Cardiac muscle cell (in vitro differentiated cells and primary cell): Measurements from ENCODE around the gene EEPD1. TPM values are rescaled to one million over a fixed set of nuclear protein-coding genes. Genes with fewer than 3 reads are reported as not detected.

Experiments
- DNase-seq, 2 donors: peaks; one replicate each; pipeline versions ENCODE4 v3.0.0 to v3.0.0-alpha.2; 2010 to 2017; ENCODE audit warnings: low read depth in 1 of 2, low spot score in 1 of 2
- H3K27ac ChIP-seq: fragments of 200-600 bp; sonication (generic); 2 replicates; pipeline ENCODE4 v1.5.1; 2016
- H3K27me3 ChIP-seq: fragments of 200-600 bp; sonication (generic); 2 replicates; pipeline ENCODE4 v1.6.0; 2016; ENCODE audit warnings: control low read depth
- H3K36me3 ChIP-seq: fragments of 200-600 bp; sonication (generic); 2 replicates; pipeline ENCODE4 v1.5.1; 2016; ENCODE audit warnings: control low read depth
- H3K4me1 ChIP-seq: fragments of 200-600 bp; sonication (generic); 2 replicates; pipeline ENCODE4 v1.8.1; 2017; ENCODE audit warnings: low read depth, mild to moderate bottlenecking, mixed run types
- H3K4me3 ChIP-seq: fragments of 200-600 bp; sonication (generic); 2 replicates; pipeline ENCODE4 v1.5.1; 2016; ENCODE audit warnings: mild to moderate bottlenecking
- H3K9me3 ChIP-seq: fragments of 200-600 bp; sonication (generic); 2 replicates; pipeline ENCODE4 v1.5.1; 2017; ENCODE audit warnings: low read depth, mild to moderate bottlenecking, control low read depth
- CTCF ChIP-seq: IDR thresholded peaks from 2 replicates; pipeline ENCODE4 v1.5.1; 2012; ENCODE audit warnings: low read depth, mild to moderate bottlenecking, low read length
- polyA plus RNA-seq: library from polyadenylated mRNA; unstranded; fragments of >200 nt; fragmentation: Nextera tagmentation; extraction: Ambion mirVana; gene quantifications from 2 replicates; pipeline ENCODE4 v1.2.1, GENCODE V29; 2016
- total RNA-seq: library from RNA; depleted of rRNA; stranded (reverse); fragments of >200 nt; gene quantifications from 2 replicates; pipeline ENCODE4 v1.2.3, GENCODE V29; 2016

Gene EEPD1
- total and polyA plus RNA-seq, 2 experiments from 2014 or later = 4.8 to 11.9 TPM

GRCh38 chr7:36202398-36202797 lies 49.3 kb downstream of the EEPD1 start:
- no peaks in the 10 kb centered on the region for H3K36me3 ChIP-seq
- DNase-seq = peak in 1 of 2 donors; percentile 9
- peaks cover 52% of the 10 kb centered on the region for H3K4me1 ChIP-seq
- no peaks in the 10 kb centered on the region for H3K27me3 ChIP-seq
- peak overlapping the region; percentile 48 for H3K27ac ChIP-seq
- no peak overlapping the region for H3K4me3 ChIP-seq
- no peak for TF ChIP-seq CTCF
- H3K9me3 ChIP-seq = no peaks in the 10 kb centered on the region

DNA sequence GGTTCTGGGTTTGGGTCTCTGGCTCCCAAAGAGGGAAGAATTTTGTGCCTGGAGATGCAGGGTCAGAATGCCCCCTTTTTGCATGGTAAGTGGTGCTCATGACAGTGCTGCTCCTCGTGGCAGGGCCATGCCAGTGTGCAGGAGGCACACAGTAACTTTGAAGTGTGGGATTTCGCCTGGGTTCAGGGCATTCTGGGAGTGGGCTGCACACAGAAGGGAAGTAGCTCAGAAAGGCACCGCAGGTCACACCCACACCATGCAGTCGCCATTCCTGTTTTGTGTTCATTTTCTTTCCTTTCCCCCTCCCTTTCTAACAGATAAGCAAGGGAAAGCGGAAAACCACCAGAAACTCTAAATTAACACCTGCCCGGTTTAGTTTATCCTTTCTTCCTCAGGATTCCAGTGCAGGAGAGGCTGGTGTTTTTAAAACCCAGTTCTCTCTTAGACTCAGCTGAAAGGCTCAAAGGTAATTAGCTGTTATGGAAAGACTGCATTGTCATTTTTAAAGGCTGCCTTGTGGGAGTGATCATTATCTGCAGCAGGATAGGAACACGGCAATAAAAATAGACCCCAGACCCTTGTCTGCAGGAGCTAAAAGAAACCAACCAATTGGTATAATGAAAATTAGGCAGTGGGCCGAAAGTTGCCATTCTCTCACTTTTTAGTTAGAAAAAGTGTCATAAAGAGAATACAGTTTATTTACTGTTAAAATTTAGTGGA lies 50.2 kb downstream of the EEPD1 start:
- Histone ChIP-seq H3K9me3 (no peaks in the 10 kb centered on the region), H3K4me1 (peaks cover 58% of the 10 kb centered on the region), H3K27ac (peak overlapping the region; percentile 62), H3K4me3 (no peak overlapping the region), H3K36me3 (no peaks in the 10 kb centered on the region), H3K27me3 (no peaks in the 10 kb centered on the region)
- no peak for DNase-seq
- no peak for TF ChIP-seq CTCF

GRCh38 chr7:36204044-36204663 lies 51.1 kb downstream of the EEPD1 start:
- Histone ChIP-seq H3K4me1 (peaks cover 66% of the 10 kb centered on the region), H3K9me3 (no peaks in the 10 kb centered on the region), H3K36me3 (no peaks in the 10 kb centered on the region), H3K27me3 (no peaks in the 10 kb centered on the region), H3K27ac (peak overlapping the region; percentile 88), H3K4me3 (no peak overlapping the region)
- TF ChIP-seq CTCF = no peak
- DNase-seq = no peak

DNA sequence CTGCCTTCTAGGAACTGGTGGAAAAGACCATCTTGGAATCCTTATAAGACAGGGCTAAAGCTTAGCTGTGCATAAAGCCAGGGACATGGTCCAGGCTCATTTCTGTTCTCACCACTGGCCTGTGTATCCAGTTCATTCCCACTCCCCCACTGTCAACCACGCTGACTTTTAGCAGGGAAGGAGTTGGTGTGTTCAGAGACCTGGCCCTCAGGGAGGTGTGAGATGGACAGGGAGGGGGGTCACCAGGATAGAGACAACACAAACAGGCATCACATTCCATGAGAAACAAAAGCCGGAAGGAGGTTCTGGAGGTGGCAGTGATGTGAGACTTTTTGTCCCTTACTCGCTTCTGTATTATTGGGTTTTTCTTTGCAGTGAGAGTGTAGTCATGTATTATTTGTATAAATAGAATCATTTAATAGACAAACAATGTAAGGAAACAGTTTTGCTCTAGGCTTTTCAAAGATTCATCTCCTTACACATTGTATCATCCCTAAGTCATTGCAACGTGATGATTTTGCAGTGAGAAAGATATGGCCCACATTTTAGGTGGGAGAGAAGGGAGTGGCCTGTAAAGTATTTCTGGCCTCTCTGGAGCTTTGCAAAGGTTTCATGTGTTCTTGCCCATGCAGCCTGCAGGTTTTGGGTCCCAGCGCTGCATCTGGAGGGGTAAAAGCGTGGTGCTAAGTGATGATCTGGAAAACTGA lies 52.0 kb downstream of the EEPD1 start:
- no peaks in the 10 kb centered on the region for H3K27me3 ChIP-seq
- H3K4me3 ChIP-seq = no peak overlapping the region
- TF ChIP-seq CTCF = no peak
- peaks cover 66% of the 10 kb centered on the region for H3K4me1 ChIP-seq
- no peaks in the 10 kb centered on the region for H3K36me3 ChIP-seq
- H3K27ac ChIP-seq = peak overlapping the region; percentile 88
- H3K9me3 ChIP-seq = no peaks in the 10 kb centered on the region
- no peak for DNase-seq

DNA sequence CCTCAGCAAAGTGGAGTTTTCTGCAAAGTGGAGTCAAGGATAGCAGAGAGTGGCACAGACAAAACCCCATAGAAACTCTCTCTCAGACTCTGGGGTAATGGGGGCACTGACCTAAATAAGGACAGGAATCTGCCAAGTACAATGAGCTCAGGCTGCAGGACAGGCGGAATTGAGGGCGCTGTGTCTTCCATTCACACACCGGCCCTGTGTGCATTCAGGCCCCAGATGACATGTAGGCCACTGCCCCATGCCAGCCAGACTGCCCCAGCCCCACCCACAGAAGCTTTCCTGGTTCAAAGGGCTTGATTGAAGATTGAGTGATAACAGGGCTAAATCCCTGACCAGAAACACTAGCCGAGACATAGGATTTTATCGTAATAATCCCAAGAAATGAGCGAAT lies 52.7 kb downstream of the EEPD1 start:
- H3K4me1 ChIP-seq = peaks cover 66% of the 10 kb centered on the region
- no peaks in the 10 kb centered on the region for H3K36me3 ChIP-seq
- no peak for TF ChIP-seq CTCF
- H3K9me3 ChIP-seq = no peaks in the 10 kb centered on the region
- DNase-seq = no peak
- no peak overlapping the region for H3K4me3 ChIP-seq
- H3K27me3 ChIP-seq = no peaks in the 10 kb centered on the region
- H3K27ac ChIP-seq = peak overlapping the region; percentile 88
